DOHH2 (cell line): ENCODE results near the gene FBLN7.

Experiments used
- CTCF ChIP-seq: fragments of 200-600 bp; sonication (generic); IDR thresholded peaks from one replicate; pipeline ENCODE4 v1.5.1; 2014; ENCODE audit warnings: antibody characterized with exemption, mild to moderate bottlenecking, low read depth, low read length; ENCODE audit not compliant: poor library complexity, severe bottlenecking
- EZH2phosphoT487 ChIP-seq: fragments of 200-600 bp; sonication (generic); IDR thresholded peaks from 2 replicates; pipeline ENCODE4 v1.6.1; 2017; ENCODE audit warnings: borderline replicate concordance, mild to moderate bottlenecking, antibody characterized with exemption, low read length, moderate library complexity, mixed read lengths

GRCh38 chr2:112140205-112140802 is 2.1 kb downstream of the FBLN7 start:
- TF ChIP-seq CTCF (no peak), EZH2phosphoT487 (no peak)
